Measurements from ENCODE around the gene DOK7. TPM values are rescaled to one million over a fixed set of nuclear protein-coding genes. Genes with fewer than 3 reads are reported as not detected.
A peak's percentile ranks its signal among the peaks of the same experiment; 100 is the strongest.

DOK7 gene
- total and polyA plus RNA-seq, 12 donors = 30.3 to 89.7 (median 39.0) TPM

GRCh38 chr4:3484057-3484973 lies 21.2 kb downstream of the DOK7 start:
- Histone ChIP-seq H3K4me1 (peaks cover 18 to 85% (median 55%) of the 10 kb centered on the region in 9 donors), H3K4me3 (peak overlapping the region in 2 of 10 donors; percentile 7 to 14), H3K36me3 (peaks cover 0 to 6% (median 0%) of the 10 kb centered on the region in 9 donors), H3K9me3 (no peaks in the 10 kb centered on the region), H3K27ac (peak overlapping the region; percentile 71 to 100 (median 92)), H3K27me3 (peaks cover 0 to 54% (median 44%) of the 10 kb centered on the region in 7 donors)
- peak; percentile 32 to 76 (median 60) for ATAC-seq
- intact Hi-C loops (cut with DNase I) = loop anchor here in 1 of 10 donors (1.0 kb wide), 1 partner anchor 23 kb away; no protein-coding TSS in a partner anchor
- peak; percentile 77 to 81 for DNase-seq
- no peak for TF ChIP-seq CTCF (IDR thresholded peaks at IDR 0.05)
- 40 to 41% methylated on average over 43 to 45 of the region's 45 CpGs for WGBS, 2 donors

DNA sequence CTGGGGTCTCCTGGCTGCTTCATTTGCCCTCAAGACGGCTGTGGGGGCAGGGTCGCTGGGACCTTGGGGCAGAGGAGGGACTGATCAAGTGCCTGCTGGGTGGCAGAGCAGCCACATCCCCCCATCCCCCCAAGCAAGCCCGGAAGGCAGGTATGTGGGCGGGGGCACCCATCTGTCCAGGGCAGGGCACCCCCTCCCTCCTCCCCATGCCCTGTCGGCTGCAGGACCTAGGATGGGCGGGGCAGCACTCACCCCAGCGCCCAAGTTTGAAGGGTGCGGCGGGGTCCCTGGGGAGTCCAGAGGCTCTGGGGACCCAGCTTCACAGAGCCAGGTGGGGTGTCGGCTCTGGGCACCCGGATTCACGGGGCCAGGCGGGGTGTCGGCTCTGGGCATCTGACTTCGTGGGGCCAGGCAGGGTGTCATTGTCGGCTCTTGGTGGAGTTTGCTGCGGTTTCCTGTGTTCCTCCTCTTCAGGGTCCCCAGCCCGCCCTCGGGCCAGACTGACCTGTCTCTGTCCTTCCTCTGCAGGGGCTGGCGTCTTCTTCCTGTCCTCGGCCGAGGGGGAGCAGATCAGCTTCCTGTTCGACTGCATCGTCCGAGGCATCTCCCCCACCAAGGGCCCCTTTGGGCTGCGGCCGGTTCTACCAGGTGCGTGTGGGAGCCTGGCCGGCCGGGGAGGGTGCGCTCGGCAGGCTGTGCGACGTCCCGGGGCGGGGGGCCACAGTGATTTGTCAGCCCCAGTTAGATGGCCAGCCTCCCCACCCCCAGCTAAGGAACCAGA lies 22.1 kb downstream of the DOK7 start:
- intact Hi-C loops (cut with DNase I) = no loop called here
- Histone ChIP-seq H3K4me1 (peaks cover 18 to 80% (median 52%) of the 10 kb centered on the region in 9 donors), H3K9me3 (no peaks in the 10 kb centered on the region), H3K4me3 (peak overlapping the region in 1 of 10 donors; percentile 6), H3K27me3 (peaks cover 0 to 54% (median 43%) of the 10 kb centered on the region in 7 donors), H3K36me3 (peaks cover 0 to 10% (median 0%) of the 10 kb centered on the region in 9 donors), H3K27ac (peak overlapping the region; percentile 71 to 100 (median 92))
- ATAC-seq = no peak
- WGBS, 2 donors = 31 to 33% methylated on average over 35 to 36 of the region's 36 CpGs
- DNase-seq = no peak
- TF ChIP-seq CTCF (IDR thresholded peaks at IDR 0.05) = no peak

- no peak overlapping the region for H3K4me3 ChIP-seq
- H3K27ac ChIP-seq = peak overlapping the region in 8 of 10 donors; percentile 85 to 100 (median 94)
These were observed 22.9 kb downstream of the DOK7 start for GRCh38 chr4:3485886-3486540.

More at GRCh38 chr4:3485886-3486540, 22.9 kb downstream of the DOK7 start:
- no peak for DNase-seq
- Histone ChIP-seq H3K9me3 (no peaks in the 10 kb centered on the region), H3K4me1 (peaks cover 16 to 72% (median 43%) of the 10 kb centered on the region in 9 donors), H3K36me3 (peaks cover 0 to 10% (median 0%) of the 10 kb centered on the region in 9 donors), H3K27me3 (peaks cover 0 to 50% (median 35%) of the 10 kb centered on the region in 7 donors)
- intact Hi-C loops (cut with DNase I) = no loop called here
- TF ChIP-seq CTCF (IDR thresholded peaks at IDR 0.05) = no peak
- WGBS, 2 donors = 83 to 89% methylated on average over 25 of the region's 25 CpGs
- ATAC-seq = no peak

Data from heart right ventricle (tissue), 16 donors.